Hepatic stellate cell (primary cell): Measurements from ENCODE around the gene ATP8B1.
"Not testable (repeated sequence)": the region's sequence is repeated elsewhere in the genome, so short reads cannot be mapped to it uniquely, and the experiment has no call there.

ENCODE experiments used
- DNase-seq: peaks from one replicate; pipeline ENCODE4 v3.0.0; 2011; ENCODE audit warnings: low spot score

Gene ATP8B1

GRCh38 chr18:57764995-57765394 is 38.1 kb downstream of the ATP8B1 start:
- DNase-seq = no peak

GRCh38 chr18:57764087-57764486 is 39.0 kb downstream of the ATP8B1 start:
- no peak for DNase-seq

GRCh38 chr18:57762686-57763085 is 40.4 kb downstream of the ATP8B1 start:
- no peak for DNase-seq

DNA sequence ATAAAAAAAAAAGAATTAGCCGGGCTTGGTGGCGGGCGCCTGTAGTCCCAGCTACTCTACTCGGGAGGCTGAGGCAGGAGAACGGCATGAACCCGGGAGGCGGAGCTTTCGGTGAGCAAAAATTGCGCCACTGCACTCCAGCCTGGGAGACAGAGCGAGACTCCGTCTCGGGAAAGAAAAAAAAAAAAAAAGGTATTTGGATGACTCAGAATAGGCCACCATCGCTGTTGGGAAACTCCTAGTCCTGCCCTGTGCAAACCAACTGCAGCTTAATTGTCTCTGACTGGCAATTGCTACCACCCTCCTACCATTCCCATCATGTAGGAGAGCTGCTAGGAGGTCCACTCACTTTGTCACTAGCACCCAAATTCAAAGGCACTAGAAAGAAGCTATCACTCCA is 43.5 kb downstream of the ATP8B1 start:
- no peak for DNase-seq

GRCh38 chr18:57755473-57756067 is 47.5 kb downstream of the ATP8B1 start:
- DNase-seq = no peak

GRCh38 chr18:57754577-57755338 is 48.4 kb downstream of the ATP8B1 start:
- DNase-seq = no peak

GRCh38 chr18:57753063-57753462 is 50.1 kb downstream of the ATP8B1 start:
- DNase-seq = no peak

GRCh38 chr18:57749604-57749970 is 53.5 kb downstream of the ATP8B1 start:
- DNase-seq = no peak

DNA sequence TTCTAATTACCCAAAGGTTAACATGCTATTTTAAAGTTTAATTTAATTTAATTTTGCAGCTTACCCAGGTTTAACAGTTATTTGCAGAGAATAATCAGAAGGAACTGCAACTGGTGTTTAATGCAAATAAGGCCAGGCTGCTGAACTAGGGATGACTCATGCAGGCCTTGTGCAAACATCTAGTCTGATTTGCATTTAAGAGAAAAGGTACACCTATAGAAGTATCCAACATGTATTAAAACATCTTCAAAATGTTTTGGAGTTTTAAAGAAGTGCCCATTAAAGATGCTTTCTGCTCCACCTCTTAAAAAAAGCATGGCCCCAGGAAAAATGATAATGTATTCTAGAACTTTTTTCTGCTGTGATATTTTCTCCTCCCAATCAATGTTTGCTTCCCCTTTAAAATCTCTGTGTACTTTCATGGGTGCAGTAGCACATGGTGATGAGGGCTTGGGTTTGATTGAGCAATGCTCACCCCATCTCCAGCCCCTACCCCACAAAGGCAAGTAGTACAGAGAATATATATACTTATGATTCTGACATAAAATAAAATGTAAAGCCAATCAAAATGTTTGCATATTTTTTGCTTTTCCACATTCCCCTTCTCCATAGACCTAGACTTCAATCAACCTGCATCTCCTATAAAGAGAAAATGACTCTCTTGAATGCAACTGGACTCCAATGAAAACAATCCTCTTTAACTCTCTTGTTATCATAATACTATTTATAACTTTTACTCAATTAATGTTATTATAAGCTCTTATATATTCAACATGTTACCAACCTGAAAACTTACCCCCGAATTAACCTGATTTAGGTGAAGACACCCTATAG is 54.1 kb downstream of the ATP8B1 start:
- DNase-seq = no peak

DNA sequence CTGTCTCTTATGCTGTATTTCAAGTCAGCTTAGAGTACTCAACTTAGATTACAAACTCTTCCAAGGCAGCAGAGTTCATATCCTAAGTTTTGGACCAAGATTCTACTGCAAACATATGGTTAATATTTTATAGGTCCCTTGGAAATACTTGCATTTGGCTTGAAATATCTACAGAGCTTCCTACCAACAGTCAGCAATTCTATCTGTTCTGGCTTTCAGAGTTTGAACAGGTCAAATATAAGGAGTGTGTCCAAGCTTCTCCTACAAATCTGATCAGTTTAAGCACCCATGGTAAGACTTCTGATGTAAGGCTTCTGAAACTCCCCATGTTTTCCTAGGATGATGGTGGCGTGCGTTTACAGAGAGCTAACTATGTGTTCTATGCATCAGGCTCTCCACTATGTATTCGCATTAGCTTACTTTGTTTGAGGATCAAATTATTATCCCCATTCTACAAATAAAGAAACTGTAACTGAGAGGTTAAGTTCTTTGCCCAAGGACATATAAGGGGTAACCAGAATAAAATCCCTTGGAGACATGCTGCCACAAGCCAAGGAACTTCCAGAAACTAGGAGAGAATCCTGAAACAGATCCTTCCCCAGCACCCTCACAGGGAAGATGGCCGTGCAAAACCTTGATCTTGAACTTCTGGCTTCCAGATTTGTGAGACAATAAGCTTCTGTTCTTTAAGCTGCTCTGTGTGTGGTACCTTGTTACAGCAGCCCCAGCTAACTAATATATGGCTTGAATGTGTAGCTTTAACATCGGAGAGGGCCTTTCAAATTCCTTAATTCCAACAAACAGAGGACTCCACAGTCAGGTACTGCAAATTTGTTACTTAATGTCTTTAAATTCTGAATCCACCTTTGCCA is 55.1 kb downstream of the ATP8B1 start:
- no peak for DNase-seq

DNA sequence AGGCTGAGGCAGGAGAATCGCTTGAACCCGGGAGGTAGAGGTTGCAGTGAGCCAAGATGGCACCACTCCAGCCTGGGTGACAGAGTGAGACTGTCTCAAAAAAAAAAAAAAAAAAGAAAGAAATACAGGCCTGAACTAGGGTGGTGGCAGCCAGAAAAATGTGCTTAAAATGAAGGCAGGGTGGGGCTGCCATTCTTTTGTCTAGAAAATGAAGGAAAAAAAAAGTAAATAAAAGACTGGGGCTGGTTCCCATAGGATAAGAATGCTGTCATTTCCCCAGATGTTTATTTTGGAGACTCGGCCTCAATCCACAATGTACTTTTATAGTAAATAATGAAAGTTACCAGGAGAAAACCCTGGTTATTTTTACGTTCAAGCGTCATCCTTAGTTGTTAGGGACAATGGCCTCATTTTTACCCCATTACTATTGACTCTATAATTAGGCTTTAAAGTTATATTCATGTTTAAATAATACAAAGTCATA is 58.9 kb downstream of the ATP8B1 start:
- DNase-seq = peak; percentile 31

- DNase-seq = peak; percentile 24
These were observed 60.1 kb downstream of the ATP8B1 start for GRCh38 chr18:57743008-57743407.

DNA sequence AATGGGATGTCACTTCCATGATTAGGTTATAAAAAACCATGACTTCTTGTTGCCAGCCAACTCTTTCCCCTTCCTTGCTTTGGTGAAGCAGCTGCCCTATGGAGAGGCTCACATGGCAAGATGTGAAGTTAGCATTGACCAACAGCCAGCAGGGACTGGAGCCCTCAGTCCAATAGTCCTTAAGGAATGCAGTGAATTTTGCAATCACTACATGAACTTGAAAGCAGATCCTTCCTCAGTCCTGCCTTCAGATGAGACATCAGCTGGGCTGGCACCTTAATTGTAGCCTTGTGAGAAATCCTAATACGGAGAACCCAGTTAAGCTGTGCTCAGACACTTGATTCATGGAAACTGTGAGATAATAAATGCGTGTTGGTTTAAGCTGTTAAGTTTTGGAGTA is 61.8 kb downstream of the ATP8B1 start:
- DNase-seq = no peak

- no peak for DNase-seq
These were observed 65.0 kb downstream of the ATP8B1 start for GRCh38 chr18:57738078-57738477.

DNA sequence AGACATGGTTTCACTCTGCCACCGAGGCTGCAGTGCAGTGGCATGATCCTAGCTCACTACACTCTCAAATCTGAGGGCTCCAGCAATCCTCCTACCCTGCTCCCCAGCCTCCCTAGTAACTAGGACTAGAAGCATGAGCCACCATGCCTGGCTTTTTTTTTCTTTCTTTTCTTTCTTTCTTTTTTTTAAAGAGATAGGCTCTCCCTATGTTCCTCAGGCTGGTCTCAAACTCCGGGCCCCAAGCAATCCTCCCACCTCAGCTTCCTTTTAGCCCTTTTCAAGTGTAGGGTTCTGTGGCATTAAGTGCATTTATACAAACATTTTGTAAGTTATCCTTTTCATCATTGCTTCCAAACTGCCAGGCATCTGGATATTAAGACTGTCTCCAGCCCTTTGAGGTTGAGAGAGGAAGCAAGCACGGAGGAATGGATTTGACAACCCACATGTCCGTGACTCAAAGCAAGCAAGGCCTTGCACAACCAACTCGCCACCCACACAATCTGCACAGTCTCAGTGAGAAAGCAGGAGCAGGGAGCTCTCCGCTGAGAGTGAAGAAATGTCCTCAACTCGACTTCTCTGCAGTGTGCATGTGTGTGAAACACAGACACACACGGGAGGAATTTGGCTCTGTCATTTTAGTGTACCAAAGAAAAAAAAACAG is 65.6 kb downstream of the ATP8B1 start:
- peak; percentile 77 for DNase-seq

DNA sequence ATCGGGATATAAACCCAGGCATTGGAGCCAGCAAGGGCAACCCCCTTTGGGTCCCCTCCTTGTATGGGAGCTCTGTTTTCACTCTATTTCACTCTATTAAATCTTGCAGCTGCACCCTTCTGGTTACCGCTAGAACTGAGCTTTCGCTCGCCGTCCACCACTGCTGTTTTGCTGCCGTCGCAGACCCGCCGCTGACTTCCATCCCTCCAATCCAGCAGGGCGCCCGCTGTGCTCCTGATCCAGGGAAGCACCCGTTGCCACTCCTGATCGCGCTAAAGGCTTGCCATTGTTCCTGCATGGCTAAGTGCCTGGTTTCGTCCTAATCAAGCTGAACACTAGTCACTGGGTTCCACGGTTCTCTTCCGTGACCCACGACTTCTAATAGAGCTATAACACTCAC is 68.1 kb downstream of the ATP8B1 start:
- not testable (repeated sequence) for DNase-seq

DNA sequence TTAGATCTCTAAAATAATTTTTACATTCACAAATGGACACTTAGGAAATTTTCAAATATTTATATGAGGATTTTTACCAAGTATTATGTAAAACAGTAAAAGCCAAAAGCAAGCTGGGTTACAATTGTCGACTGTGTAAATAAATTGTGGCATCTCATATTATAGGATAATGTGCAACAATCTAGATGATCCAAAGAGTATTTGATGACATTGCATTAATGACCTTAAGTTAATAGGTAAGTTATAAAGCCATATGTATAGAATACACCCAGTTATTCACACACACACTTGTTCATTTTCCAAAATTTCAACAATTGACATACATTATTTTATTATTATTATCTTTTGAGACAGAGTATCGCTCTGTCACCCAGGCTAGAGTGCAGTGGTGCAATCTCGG is 69.3 kb downstream of the ATP8B1 start:
- no peak for DNase-seq

DNA sequence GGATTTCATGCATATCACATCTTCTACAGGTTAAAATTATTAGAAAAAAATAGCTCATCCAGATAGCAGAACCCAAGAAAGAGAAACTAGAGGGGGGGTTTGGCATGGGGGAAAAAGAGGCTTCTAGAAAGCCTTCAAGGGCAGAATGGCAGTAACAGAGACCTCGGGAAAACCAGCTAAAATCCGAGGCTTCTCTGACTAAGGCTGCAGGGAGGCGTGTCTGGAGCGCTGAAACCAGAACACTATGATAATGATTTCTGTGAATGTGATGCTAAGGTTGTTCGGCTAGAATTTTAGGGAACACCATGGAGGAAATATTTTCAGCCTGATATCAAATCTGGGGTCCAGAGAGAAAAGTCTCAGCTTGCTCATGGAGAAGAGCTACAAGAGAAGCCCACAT is 73.0 kb downstream of the ATP8B1 start:
- DNase-seq = no peak

- DNase-seq = no peak
These were observed 74.1 kb downstream of the ATP8B1 start for GRCh38 chr18:57728941-57729511.

GRCh38 chr18:57727952-57728807 is 74.9 kb downstream of the ATP8B1 start:
- peak; percentile 37 for DNase-seq
